Spinal cord (tissue), 10 donors: ENCODE data around the gene CLOCK. TPM values are rescaled to one million over a fixed set of nuclear protein-coding genes. Genes with fewer than 3 reads are reported as not detected.

Experiments used
- DNase-seq, 6 donors: peaks; one replicate each; pipeline versions ENCODE4 v3.0.0 to v3.0.0-alpha.2; 2013 to 2015; ENCODE audit warnings: low spot score in 6 of 6, low read depth in 4 of 6
- H3K27ac ChIP-seq: one replicate; pipeline ENCODE4 v1.5.1; 2013; ENCODE audit warnings: low read depth, low read length, control low read depth
- H3K27me3 ChIP-seq: one replicate; pipeline ENCODE4 v1.6.1; 2013; ENCODE audit warnings: low read length; ENCODE audit not compliant: control insufficient read depth, insufficient read depth
- H3K36me3 ChIP-seq: one replicate; pipeline ENCODE4 v1.6.1; 2013; ENCODE audit warnings: low read length; ENCODE audit not compliant: control insufficient read depth, insufficient read depth
- H3K4me1 ChIP-seq: one replicate; pipeline ENCODE4 v1.6.1; 2013; ENCODE audit warnings: low read length; ENCODE audit not compliant: control insufficient read depth, insufficient read depth
- H3K4me3 ChIP-seq: one replicate; pipeline ENCODE4 v1.5.1; 2013; ENCODE audit warnings: low read depth, low read length, control low read depth
- H3K9me3 ChIP-seq: one replicate; pipeline ENCODE4 v1.6.1; 2013; ENCODE audit warnings: low read length; ENCODE audit not compliant: control insufficient read depth, insufficient read depth
- WGBS: methylation state at CpG from one replicate; pipeline ENCODE4 v1.1.5; 2013; ENCODE audit warnings: missing lambda C conversion rate; ENCODE audit not compliant: insufficient coverage; 5-methylcytosine and 5-hydroxymethylcytosine counted together
- polyA plus RNA-seq, 2 donors: library from polyadenylated mRNA; unstranded; fragments of 120-200 nt; gene quantifications; one replicate each; pipeline ENCODE4 v1.2.1, GENCODE V29; 2013; ENCODE audit not compliant: insufficient read length in 2 of 2
- small RNA-seq: library from RNA; depleted of rRNA; stranded (forward); fragments of <200 nt; gene quantifications from one replicate; pipeline ENCODE3, GENCODE V24; 2014; ENCODE audit warnings: low replicate concordance
- total RNA-seq, 2 donors: library from RNA; depleted of rRNA in 1 of 2; stranded (reverse); fragments of 120-200 nt in 1 of 2; fragments of >200 nt in 1 of 2; gene quantifications; one replicate each; pipeline versions ENCODE4 v1.2.3 to v1.2.4, GENCODE V29; 2013 to 2014
- donor health status: healthy.

The CLOCK gene
- total and polyA plus RNA-seq, 4 donors = 12.5 to 37.8 (median 22.2) TPM

DNA sequence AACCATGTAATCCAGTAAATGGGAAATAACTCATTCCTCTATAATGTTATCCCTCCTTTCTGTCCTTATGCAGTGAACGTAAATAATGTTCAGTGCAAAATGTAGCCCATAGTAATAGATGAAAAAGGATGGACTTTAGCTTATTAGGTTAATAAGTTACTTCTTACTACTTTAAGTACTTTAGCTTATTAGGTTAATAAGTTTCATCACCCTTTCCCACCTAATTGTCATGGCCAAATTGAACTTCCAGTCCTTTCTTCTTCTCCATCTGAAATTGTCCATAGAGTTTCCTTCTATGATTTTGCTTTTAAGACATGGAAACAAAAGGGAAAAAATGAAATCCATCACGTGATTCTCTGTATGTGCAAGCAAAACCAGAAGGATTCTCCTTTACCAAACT is 166.1 kb downstream of the CLOCK start:
- no peaks in the 10 kb centered on the region for H3K27me3 ChIP-seq
- no peaks in the 10 kb centered on the region for H3K4me1 ChIP-seq
- no peak for DNase-seq
- no peak overlapping the region for H3K4me3 ChIP-seq
- no peaks in the 10 kb centered on the region for H3K36me3 ChIP-seq
- no peaks in the 10 kb centered on the region for H3K9me3 ChIP-seq
- 80% methylated on average over 1 of the region's 2 CpGs for WGBS
- no peak overlapping the region for H3K27ac ChIP-seq

DNA sequence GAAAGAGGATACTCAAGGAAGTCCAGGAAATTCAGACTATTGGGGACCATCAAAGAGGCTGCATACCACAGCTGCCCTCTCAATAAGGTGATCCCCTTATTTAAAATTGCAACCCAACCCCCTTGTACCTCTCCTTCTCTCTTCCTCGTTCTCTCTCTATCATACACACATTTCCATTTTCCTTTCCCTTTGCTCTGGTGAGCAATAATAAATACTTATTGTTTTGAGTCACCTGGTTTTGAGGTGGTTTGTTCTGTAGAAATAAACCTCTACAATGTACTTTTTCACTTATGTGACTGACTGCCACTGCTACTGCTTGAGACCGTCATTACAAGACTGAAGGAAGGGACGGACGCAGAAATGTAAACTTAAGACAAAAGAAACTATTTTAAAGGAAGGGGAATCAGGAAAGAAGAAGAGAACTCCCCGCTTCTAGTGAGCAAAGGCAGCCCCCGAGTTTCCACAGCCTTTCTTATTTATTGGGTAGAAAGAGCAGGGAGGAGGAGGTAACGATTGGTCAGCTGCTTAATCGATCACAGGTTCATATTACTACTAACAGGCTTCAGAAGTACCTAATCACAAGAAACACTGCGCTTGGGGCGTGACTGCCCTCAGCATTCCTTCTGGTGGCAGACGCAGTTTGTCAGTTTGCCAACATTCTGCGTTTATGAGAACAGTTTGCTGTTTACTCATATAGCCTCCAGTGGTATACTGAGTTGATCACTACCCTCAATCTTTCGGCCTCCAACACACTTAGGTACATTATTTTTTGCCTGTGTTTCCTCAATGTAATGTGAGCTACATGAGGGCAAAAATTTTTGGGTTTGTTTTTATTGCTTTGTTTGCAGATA is 167.9 kb downstream of the CLOCK start:
- Histone ChIP-seq H3K4me3 (no peak overlapping the region), H3K27me3 (no peaks in the 10 kb centered on the region), H3K9me3 (no peaks in the 10 kb centered on the region), H3K4me1 (no peaks in the 10 kb centered on the region), H3K27ac (no peak overlapping the region), H3K36me3 (no peaks in the 10 kb centered on the region)
- DNase-seq = no peak
- WGBS = 87% methylated on average over 3 of the region's 13 CpGs

Small RNAs within 50 kb of the gene (small RNA-seq; reads per million reads assigned to genes)
- not detected for gene RF00019

Other genes with a start within 250 kb of the CLOCK start
- 10 to 100 TPM; 10.4 to 17.0 TPM for gene SRD5A3, start 200.7 kb downstream of the CLOCK start, total RNA-seq
- gene SRD5A3, start 200.7 kb downstream of the CLOCK start, polyA plus RNA-seq = 10 to 100 TPM; 17.9 to 18.6 TPM
- gene TMEM165, start 151.0 kb downstream of the CLOCK start, total RNA-seq = 10 to 100 TPM; 73.4 to 86.1 TPM
- 10 to 100 TPM; 63.7 to 76.4 TPM for gene TMEM165, start 151.0 kb downstream of the CLOCK start, polyA plus RNA-seq
- gene PDCL2, start 45.3 kb upstream of the CLOCK start, total RNA-seq = not detected
- gene PDCL2, start 45.3 kb upstream of the CLOCK start, polyA plus RNA-seq = not detected
- gene NMU, start 89.4 kb upstream of the CLOCK start, total RNA-seq = 1 to 10 TPM; 5.1 to 5.7 TPM
- gene NMU, start 89.4 kb upstream of the CLOCK start, polyA plus RNA-seq = 10 to 100 TPM; 10.3 to 11.2 TPM